GM10266 (cell line): ENCODE measurements around the gene PALD1.

Source experiments
- DNase-seq: peaks from one replicate; pipeline ENCODE4 v3.0.0; 2012; ENCODE audit errors: extremely low spot score
- TF ChIP-seq, protein P1 (sequence below): IDR thresholded peaks from 2 replicates; pipeline ENCODE4 v1.5.1; 2012; ENCODE audit warnings: mild to moderate bottlenecking, low read depth; ENCODE audit not compliant: control insufficient read depth, insufficient read depth; ENCODE audit errors: missing control alignments

The PALD1 gene

DNA sequence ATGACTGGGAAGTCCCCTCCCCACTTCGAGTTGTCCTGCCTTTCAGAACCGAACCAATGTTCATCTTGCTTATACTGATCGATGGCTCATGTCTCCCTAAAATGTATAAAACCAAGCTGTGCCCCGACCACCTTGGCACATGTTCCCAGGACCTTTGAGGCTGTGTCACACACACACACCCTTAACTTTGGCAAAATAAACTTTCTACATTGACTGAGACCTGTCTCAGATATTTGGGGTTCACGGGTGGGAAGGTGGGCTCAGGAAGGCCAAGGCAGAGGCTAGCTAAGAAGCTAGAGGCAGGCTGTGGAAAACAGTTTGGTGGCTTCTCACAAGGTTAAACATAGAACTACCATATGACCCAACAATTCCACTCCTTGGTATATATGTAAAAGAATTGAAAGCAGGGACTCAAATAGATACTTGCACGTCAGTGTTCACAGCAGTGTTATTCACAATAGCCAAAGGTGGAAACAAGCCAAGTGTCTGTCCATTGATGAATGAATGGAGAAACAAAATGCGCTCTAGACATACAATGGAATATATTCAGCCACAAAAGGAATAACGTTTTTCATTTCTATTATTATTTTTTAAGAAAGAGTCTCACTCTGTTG lies 108.6 kb downstream of the PALD1 start:
- TF ChIP-seq, protein P1, sequence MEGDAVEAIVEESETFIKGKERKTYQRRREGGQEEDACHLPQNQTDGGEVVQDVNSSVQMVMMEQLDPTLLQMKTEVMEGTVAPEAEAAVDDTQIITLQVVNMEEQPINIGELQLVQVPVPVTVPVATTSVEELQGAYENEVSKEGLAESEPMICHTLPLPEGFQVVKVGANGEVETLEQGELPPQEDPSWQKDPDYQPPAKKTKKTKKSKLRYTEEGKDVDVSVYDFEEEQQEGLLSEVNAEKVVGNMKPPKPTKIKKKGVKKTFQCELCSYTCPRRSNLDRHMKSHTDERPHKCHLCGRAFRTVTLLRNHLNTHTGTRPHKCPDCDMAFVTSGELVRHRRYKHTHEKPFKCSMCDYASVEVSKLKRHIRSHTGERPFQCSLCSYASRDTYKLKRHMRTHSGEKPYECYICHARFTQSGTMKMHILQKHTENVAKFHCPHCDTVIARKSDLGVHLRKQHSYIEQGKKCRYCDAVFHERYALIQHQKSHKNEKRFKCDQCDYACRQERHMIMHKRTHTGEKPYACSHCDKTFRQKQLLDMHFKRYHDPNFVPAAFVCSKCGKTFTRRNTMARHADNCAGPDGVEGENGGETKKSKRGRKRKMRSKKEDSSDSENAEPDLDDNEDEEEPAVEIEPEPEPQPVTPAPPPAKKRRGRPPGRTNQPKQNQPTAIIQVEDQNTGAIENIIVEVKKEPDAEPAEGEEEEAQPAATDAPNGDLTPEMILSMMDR, result no peak

DNA sequence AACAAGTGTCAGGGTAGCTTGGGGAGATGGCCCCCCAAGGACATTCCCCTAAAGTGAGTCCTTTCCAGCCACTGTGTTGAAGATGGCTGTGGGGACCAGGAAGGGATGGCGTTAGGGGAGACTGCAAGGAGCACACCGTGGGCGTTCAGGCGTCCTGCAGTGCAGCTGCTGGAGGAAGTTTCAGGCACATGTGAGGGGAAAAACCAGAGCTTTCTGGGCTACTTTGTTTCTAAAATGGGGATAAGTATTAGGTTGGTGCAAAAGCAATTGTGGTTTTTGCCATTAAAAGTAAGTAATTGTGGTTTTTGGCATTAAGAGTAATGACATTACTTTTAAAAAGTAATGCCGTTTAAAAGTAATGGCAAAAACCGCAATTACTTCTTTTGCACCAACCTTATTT lies 109.7 kb downstream of the PALD1 start:
- TF ChIP-seq, protein P1, result no peak
- no peak for DNase-seq

More for the DNA sequence above, 108.6 kb downstream of the PALD1 start:
- no peak for DNase-seq

DNA sequence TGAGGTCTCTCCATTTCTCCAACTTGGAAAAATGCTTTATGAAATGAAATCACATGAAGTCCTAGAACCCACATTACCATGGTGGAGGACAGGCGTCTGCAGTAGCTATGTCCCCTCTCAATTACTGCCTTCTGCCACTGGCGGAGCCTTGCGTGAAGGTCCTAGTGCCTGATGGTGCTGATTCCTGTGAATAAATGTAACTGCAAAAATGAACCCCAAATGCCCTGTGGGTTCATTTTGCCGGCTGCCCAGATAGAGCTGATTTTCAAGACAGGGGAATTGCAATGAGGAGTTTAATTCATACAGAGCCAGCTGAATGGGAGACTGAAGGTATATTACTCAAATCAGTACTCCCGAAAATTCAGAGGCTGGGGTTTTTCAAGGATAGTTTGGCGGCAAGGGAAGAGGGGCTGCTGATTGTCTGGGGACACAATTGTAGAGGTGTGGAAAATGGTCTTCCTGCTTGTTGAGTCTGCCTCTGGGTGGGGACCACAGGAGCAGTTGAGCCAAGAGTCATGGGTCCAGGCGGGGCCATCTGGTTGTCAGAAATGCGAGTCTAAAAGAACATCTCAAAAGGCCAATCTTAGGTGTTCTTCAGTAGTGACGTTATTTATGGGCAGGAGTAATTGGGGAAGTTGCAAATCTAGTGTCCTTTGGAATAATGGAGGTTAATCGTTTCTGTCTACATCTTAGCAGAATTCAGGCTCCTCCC lies 110.4 kb downstream of the PALD1 start:
- no peak for DNase-seq
- TF ChIP-seq, protein P1, result no peak

DNA sequence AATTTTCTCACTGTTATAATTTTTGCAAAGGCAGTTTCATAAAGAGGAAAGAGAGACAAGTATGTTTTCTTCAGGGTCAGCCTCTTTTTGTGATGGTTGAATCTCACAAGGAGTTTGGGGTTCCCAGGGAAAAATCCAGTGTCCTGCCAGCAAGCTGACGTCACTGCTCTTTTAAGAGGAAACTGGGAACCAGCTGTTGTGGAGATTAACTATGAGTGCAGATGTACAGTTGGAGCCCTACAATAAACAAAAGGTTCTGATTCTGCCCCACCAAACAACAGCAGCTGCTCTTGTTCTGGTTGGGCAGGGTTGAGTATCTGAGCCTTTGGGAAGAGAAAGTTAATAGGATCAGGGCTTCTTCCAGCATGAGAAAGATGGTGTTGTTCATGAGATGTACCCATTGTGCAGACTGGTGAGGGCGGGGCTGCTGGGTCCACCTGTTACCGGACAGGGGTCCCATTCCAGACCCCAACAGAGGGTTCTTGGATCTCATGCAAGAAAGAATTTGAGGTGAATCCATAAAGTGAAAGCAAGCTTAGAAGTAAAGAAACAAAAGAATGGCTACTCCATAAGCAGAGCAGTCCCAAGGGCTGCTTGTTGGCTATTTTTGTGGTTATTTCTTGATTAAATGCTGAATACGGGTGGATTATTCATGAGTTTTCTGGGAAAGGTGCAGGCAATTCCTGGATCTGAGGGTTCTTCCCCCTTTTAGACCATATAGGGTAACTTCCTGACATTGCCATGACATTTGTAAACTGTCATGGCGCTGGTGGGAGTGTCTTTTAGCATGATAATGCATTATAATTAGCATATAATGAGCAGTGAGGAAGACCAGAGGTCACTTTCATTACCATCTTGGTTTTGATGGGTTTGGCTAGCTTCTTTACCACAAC lies 111.4 kb downstream of the PALD1 start:
- TF ChIP-seq, protein P1, result no peak

DNA sequence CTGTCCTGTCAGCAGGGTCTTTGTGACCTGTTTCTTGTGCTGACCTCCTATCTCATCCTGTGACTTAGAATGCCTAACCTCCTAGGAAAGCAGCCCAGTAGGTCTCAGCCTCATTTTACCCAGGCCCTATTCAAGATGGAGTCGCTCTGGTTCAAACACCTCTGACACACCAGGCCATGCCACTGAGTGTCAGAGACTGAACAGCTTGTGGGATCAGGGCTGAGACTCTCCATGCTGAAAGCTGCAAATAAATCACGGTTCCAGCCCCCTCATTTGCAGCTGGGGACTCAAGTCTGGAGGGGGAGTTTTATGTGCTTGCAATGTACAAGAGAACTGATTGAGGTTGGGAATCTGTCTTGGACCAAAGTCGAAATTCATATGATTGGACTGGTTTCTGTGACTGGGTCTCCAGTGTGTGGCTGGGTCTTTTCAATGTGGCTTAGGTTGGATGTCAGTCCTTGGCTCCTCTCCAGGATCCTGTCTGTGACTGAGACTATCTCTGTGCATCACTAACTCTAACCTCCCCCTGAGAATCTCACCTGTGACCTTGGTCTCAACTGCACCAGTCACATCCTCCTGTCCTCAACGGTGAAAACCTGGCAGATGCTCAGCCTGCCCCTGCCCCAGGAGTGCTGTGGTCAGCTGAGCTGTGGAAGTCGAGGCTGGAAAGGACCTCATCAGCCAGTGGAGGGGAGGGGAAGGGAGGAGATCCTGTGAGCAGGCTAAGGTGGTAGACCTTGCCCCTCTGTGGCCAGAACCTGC lies 112.3 kb downstream of the PALD1 start:
- no peak for DNase-seq
- TF ChIP-seq, protein P1, result no peak

More for the DNA sequence above, 111.4 kb downstream of the PALD1 start:
- DNase-seq, result no peak

DNA sequence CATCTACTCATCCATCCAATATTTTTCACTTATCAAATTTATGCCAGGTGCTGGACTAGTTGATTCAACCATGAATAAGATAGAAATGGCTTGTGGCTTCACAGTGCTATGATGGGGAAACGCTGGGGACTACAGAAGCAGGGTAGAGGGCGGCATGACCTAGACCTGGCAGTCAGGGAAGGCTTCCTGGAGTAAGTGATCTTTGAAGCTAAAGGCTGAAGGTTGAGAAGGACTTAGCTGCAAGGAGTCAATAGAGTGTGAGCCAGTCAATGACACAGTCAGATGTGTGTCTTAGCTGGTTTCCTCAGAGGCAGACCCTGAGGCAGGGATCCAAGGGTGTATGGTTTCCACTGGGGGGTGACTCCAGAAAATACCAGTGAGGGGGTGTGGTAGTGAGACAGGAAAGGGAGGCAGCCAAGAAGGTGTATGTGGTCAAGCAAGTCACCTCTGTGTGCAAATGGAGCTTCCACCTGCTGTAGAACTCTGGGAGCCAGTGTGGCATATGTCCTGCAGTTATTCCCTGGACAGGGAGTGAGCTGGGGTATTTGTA lies 113.7 kb downstream of the PALD1 start:
- DNase-seq, result no peak
- TF ChIP-seq, protein P1, result no peak
